ENCODE data around the gene SEC62. TPM values are rescaled to one million over a fixed set of nuclear protein-coding genes. Genes with fewer than 3 reads are reported as not detected.

Gene SEC62
- total and polyA plus RNA-seq, 2 donors (not counting 1 experiment from before 2014, with no cell fraction given) = 49.9 to 136 TPM

DNA sequence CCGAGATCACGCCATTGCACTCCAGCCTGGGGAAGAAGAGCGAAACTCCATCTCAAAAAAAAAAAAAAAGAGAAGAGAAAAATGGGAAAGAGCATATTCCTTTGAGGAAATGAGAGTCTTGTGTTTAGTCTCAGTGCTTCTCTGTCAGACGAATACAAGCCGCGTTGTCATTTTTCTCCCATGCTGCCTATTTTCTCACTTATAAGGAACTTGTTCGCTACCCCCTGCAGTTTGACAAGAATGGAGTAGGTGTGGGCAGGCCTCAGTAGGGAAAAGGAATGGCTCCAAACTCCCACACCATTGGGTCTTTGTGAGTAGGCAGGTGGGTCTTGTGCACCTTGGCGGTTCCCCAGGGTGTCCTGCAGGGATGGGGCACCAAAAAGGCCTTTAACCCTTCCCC lies 77.7 kb downstream of the SEC62 start:
- Histone ChIP-seq H3K4me1 (ENCODE audit: control insufficient read depth, extremely low read depth, insufficient read depth, low read length) (peaks cover under 1% of the 10 kb centered on the region), H4K20me1 (ENCODE audit: control insufficient read depth, extremely low read depth, insufficient read depth, low read length) (no peaks in the 10 kb centered on the region), H3K79me2 (ENCODE audit: control insufficient read depth, insufficient read depth, low read length) (no peaks in the 10 kb centered on the region), H3K9ac (ENCODE audit: insufficient read depth, low read length) (no peak overlapping the region), H3K9me3 (ENCODE audit: control insufficient read depth, insufficient read depth, low read depth, low read length) (no peaks in the 10 kb centered on the region), H3K27ac (ENCODE audit: insufficient read depth, low read length) (no peak overlapping the region), H3K4me2 (ENCODE audit: extremely low read depth, insufficient read depth, low read length) (no peak overlapping the region), H2AFZ (ENCODE audit: low read length) (no peak overlapping the region), H3K27me3 (ENCODE audit: control insufficient read depth, insufficient read depth, low read length) (peaks cover 9% of the 10 kb centered on the region), H3K36me3 (ENCODE audit: control insufficient read depth, insufficient read depth, low read length) (no peaks in the 10 kb centered on the region), H3K4me3 (replicated peaks in 1 of 4; ENCODE audit: control extremely low read depth in 1 of 4, insufficient read depth in 1 of 4, low read depth in 3 of 4, low read length in 4 of 4) (no peak overlapping the region)
- DNase-seq (ENCODE audit: low read depth in 2 of 2) = no peak
- no peak for TF ChIP-seq CTCF (conservative IDR thresholded peaks at IDR 0.05 in 1 of 2, IDR thresholded peaks at IDR 0.05 in 1 of 2; ENCODE audit: low read depth in 1 of 2, low read length in 2 of 2)

DNA sequence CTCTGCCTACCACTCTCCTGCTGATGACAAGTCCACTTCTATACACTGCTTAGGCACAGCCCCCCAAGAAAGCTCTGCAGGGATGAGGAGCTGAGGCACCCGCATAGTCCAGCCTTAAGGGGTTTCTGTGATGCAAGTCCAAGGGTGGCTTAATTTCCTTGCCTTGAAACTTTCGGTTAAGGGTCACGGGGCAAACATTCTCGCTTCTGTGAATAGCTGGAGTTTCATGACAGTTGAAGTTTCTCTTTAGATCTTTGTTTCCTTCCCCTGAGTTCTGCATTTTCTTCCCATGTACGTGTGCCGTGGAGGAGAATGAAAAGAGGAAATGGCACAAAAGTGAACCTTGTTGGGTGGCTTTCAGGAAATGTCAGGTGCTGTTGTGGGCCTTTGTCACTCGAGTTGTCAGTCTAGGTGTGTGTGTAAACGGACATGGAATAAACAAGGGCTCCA lies 78.2 kb downstream of the SEC62 start:
- Histone ChIP-seq H3K4me1 (ENCODE audit: control insufficient read depth, extremely low read depth, insufficient read depth, low read length) (peaks cover 6% of the 10 kb centered on the region), H3K79me2 (ENCODE audit: control insufficient read depth, insufficient read depth, low read length) (no peaks in the 10 kb centered on the region), H3K4me3 (replicated peaks in 1 of 4; ENCODE audit: control extremely low read depth in 1 of 4, insufficient read depth in 1 of 4, low read depth in 3 of 4, low read length in 4 of 4) (no peak overlapping the region), H3K27ac (ENCODE audit: insufficient read depth, low read length) (no peak overlapping the region), H3K36me3 (ENCODE audit: control insufficient read depth, insufficient read depth, low read length) (no peaks in the 10 kb centered on the region), H3K4me2 (ENCODE audit: extremely low read depth, insufficient read depth, low read length) (no peak overlapping the region), H3K9me3 (ENCODE audit: control insufficient read depth, insufficient read depth, low read depth, low read length) (no peaks in the 10 kb centered on the region), H3K9ac (ENCODE audit: insufficient read depth, low read length) (no peak overlapping the region), H2AFZ (ENCODE audit: low read length) (no peak overlapping the region), H4K20me1 (ENCODE audit: control insufficient read depth, extremely low read depth, insufficient read depth, low read length) (no peaks in the 10 kb centered on the region), H3K27me3 (ENCODE audit: control insufficient read depth, insufficient read depth, low read length) (peaks cover 8% of the 10 kb centered on the region)
- DNase-seq (ENCODE audit: low read depth in 2 of 2) = no peak
- TF ChIP-seq EZH2 (IDR thresholded peaks at IDR 0.05; ENCODE audit: low read length, missing control alignments) (no peak), CTCF (conservative IDR thresholded peaks at IDR 0.05 in 1 of 2, IDR thresholded peaks at IDR 0.05 in 1 of 2; ENCODE audit: low read depth in 1 of 2, low read length in 2 of 2) (no peak)

GRCh38 chr3:170046269-170047132 lies 79.9 kb downstream of the SEC62 start:
- TF ChIP-seq CTCF (conservative IDR thresholded peaks at IDR 0.05 in 1 of 2, IDR thresholded peaks at IDR 0.05 in 1 of 2; ENCODE audit: low read depth in 1 of 2, low read length in 2 of 2) (no peak), EZH2 (IDR thresholded peaks at IDR 0.05; ENCODE audit: low read length, missing control alignments) (no peak)
- Histone ChIP-seq H3K9ac (ENCODE audit: insufficient read depth, low read length) (no peak overlapping the region), H3K36me3 (ENCODE audit: control insufficient read depth, insufficient read depth, low read length) (no peaks in the 10 kb centered on the region), H2AFZ (ENCODE audit: low read length) (no peak overlapping the region), H3K4me3 (replicated peaks in 1 of 4; ENCODE audit: control extremely low read depth in 1 of 4, insufficient read depth in 1 of 4, low read depth in 3 of 4, low read length in 4 of 4) (no peak overlapping the region), H3K4me1 (ENCODE audit: control insufficient read depth, extremely low read depth, insufficient read depth, low read length) (peaks cover 7% of the 10 kb centered on the region), H4K20me1 (ENCODE audit: control insufficient read depth, extremely low read depth, insufficient read depth, low read length) (no peaks in the 10 kb centered on the region), H3K27ac (ENCODE audit: insufficient read depth, low read length) (no peak overlapping the region), H3K9me3 (ENCODE audit: control insufficient read depth, insufficient read depth, low read depth, low read length) (no peaks in the 10 kb centered on the region), H3K4me2 (ENCODE audit: extremely low read depth, insufficient read depth, low read length) (no peak overlapping the region), H3K79me2 (ENCODE audit: control insufficient read depth, insufficient read depth, low read length) (no peaks in the 10 kb centered on the region), H3K27me3 (ENCODE audit: control insufficient read depth, insufficient read depth, low read length) (no peaks in the 10 kb centered on the region)
- DNase-seq (ENCODE audit: low read depth in 2 of 2) = no peak

Measured in fibroblast of lung (primary cell).